HepG2 (cell line): Measurements from ENCODE around the gene STK10. TPM values are rescaled to one million over a fixed set of nuclear protein-coding genes. Genes with fewer than 3 reads are reported as not detected.

Source experiments
- ATAC-seq: fragments of 200-7000 bp; cut with Tn5 transposase; 3 replicates; pipeline ENCODE4 v1.9.1; 2020; ENCODE audit warnings: mild to moderate bottlenecking, moderate library complexity
- BruUV-seq: library from RNA; stranded (reverse); fragments of 400-500 nt; replicated peaks from 2 replicates; lab custom pipeline; 2021; lab: Mats Ljungman, UMichigan
- CTCF ChIA-PET: fragments of 300-600 bp; formaldehyde crosslinking; extraction: SDS; loops from one replicate; lab custom pipeline; 2021; ENCODE audit warnings: low total read pairs, inconsistent platforms, low intra/inter-chr PET ratio; lab: Yijun Ruan, JAX
- POLR2A ChIA-PET: fragments of 350-600 bp; sonication (Branson Sonifier 250); formaldehyde crosslinking; loops from one replicate; lab custom pipeline; 2020; ENCODE audit warnings: antibody characterized with exemption, inconsistent platforms; lab: Yijun Ruan, JAX
- DNase-seq: peaks from one replicate; pipeline ENCODE4 v3.0.0-alpha.2; 2015; ENCODE audit warnings: low spot score
- FAIRE-seq: peaks from 3 replicates; lab custom pipeline; 2011; peaks lifted over from hg19 to GRCh38; lab: Jason Lieb, UNC
- H2AFZ ChIP-seq: one replicate; pipeline ENCODE4 v1.6.1; 2011; ENCODE audit warnings: low read length, inconsistent platforms
- H3K27ac ChIP-seq: fragments of 300-600 bp; 3 replicates; pipeline ENCODE4 v1.8.0; 2011; ENCODE audit warnings: mixed run types, mild to moderate bottlenecking, mixed read lengths, low read length, inconsistent platforms; ENCODE audit not compliant: insufficient read depth; ENCODE audit errors: extremely low read length
- H3K27me3 ChIP-seq, 2 experiments: fragments of 200-600 bp in 1 of 2; 2 replicates in 1 of 2; 3 replicates in 1 of 2; pipeline versions ENCODE4 v1.6.0 to v1.8.0; 2011; ENCODE audit warnings: low read length in 2 of 2, mild to moderate bottlenecking in 2 of 2, moderate library complexity in 2 of 2, inconsistent platforms in 1 of 2; ENCODE audit not compliant: insufficient read depth in 2 of 2, control insufficient read depth in 1 of 2
- H3K36me3 ChIP-seq, 2 experiments: fragments of 200-600 bp in 1 of 2; replicated peaks in 1 of 2; 2 replicates in 1 of 2; 3 replicates in 1 of 2; pipeline versions ENCODE4 v1.5.1 to v1.8.0; 2011; ENCODE audit warnings: low read length in 2 of 2, inconsistent platforms in 1 of 2; ENCODE audit not compliant: insufficient read depth in 2 of 2, control insufficient read depth in 1 of 2
- H3K4me1 ChIP-seq: 2 replicates; pipeline ENCODE4 v1.5.1; 2012; ENCODE audit warnings: low read length, inconsistent platforms; ENCODE audit not compliant: insufficient read depth
- H3K4me2 ChIP-seq: 2 replicates; pipeline ENCODE4 v1.6.0; 2011; ENCODE audit warnings: low read depth, low read length, inconsistent platforms
- H3K4me3 ChIP-seq, 3 experiments: fragments of 200-600 bp in 1 of 3; sonication (generic), shearing (Covaris generic) in 1 of 3; replicated peaks in 1 of 3; 2 replicates each; pipeline ENCODE4 v1.5.1; 2011 to 2016; ENCODE audit warnings: low read length in 3 of 3, inconsistent platforms in 2 of 3, low read depth in 2 of 3, mild to moderate bottlenecking in 2 of 3, control low read depth in 1 of 3, mixed read lengths in 1 of 3; ENCODE audit not compliant: insufficient read depth in 1 of 3
- H3K79me2 ChIP-seq: one replicate; pipeline ENCODE4 v1.6.1; 2011; ENCODE audit warnings: low read length, inconsistent platforms; ENCODE audit not compliant: insufficient read depth
- H3K9ac ChIP-seq: 2 replicates; pipeline ENCODE4 v1.6.0; 2011; ENCODE audit warnings: mild to moderate bottlenecking, low read depth, low read length, inconsistent platforms; ENCODE audit not compliant: insufficient read depth
- H3K9me3 ChIP-seq: 2 replicates; pipeline ENCODE4 v1.5.1; 2012; ENCODE audit warnings: mild to moderate bottlenecking, low read length
- H4K20me1 ChIP-seq: 2 replicates; pipeline ENCODE4 v1.6.0; 2011; ENCODE audit warnings: inconsistent platforms, mild to moderate bottlenecking, low read length, moderate library complexity; ENCODE audit not compliant: insufficient read depth
- AKNA ChIP-seq: sonication (generic); formaldehyde crosslinking; IDR thresholded peaks from 2 replicates; pipeline ENCODE4 v1.4.0; 2020; ENCODE audit warnings: missing genetic modification reagents, borderline replicate concordance
- CREB1 ChIP-seq, 2 experiments: fragments of 450-650 bp in 1 of 2; IDR thresholded peaks; 2 replicates each; pipeline ENCODE4 v1.6.1; 2016 to 2017; ENCODE audit warnings: control low read depth in 1 of 2, mild to moderate bottlenecking in 1 of 2, missing compliant biosample characterization in 1 of 2, missing genetic modification characterization in 1 of 2
- FUBP1 ChIP-seq: sonication (generic); formaldehyde crosslinking; IDR thresholded peaks from 2 replicates; pipeline ENCODE4 v1.5.1; 2020; ENCODE audit warnings: missing genetic modification reagents, mild to moderate bottlenecking, borderline replicate concordance
- HHEX ChIP-seq: IDR thresholded peaks from 2 replicates; pipeline ENCODE4 v1.6.1; 2016; ENCODE audit warnings: control low read depth
- MTA3 ChIP-seq: sonication (generic); formaldehyde crosslinking; IDR thresholded peaks from 2 replicates; pipeline ENCODE4 v1.4.0; 2020; ENCODE audit warnings: missing genetic modification reagents
- PITX1 ChIP-seq: sonication (generic); formaldehyde crosslinking; IDR thresholded peaks from 2 replicates; pipeline ENCODE4 v1.5.1; 2020; ENCODE audit warnings: mild to moderate bottlenecking, missing genetic modification reagents
- ZNF557 ChIP-seq: sonication (generic); formaldehyde crosslinking; IDR thresholded peaks from 2 replicates; pipeline ENCODE4 v1.4.0; 2020; ENCODE audit warnings: missing genetic modification reagents
- WGBS: methylation state at CpG from one replicate; pipeline ENCODE4 v1.1.6; 2017; ENCODE audit warnings: low lambda C conversion rate; 5-methylcytosine and 5-hydroxymethylcytosine counted together
- in situ Hi-C: cut with HindIII; loops from 2 replicates; pipeline ENCODE4 v1.10.0; 2017; ENCODE audit warnings: low pct_unique_long_range_greater_than_20kb; ENCODE audit not compliant: extremely low pct_ligation_motif_present
- intact Hi-C: fragments of 100-400 bp; cut with micrococcal nuclease; formaldehyde crosslinking; loops from one replicate; pipeline ENCODE4 v1.10.0; 2022; ENCODE audit not compliant: unreplicated experiment
- polyA plus RNA-seq, 8 experiments: library from polyadenylated mRNA; depleted of rRNA in 3 of 8; stranded (reverse) in 7 of 8; unstranded in 1 of 8; fragments of >200 nt; fragmentation: Illumina TruSeq in 4 of 8; extraction: Trizol in 4 of 8; gene quantifications; 2 replicates each; pipeline versions ENCODE4 v1.2.1 to v1.2.3, GENCODE V29; 2011 to 2016; ENCODE audit warnings: low read depth in 4 of 8, missing spikeins in 1 of 8, mixed read lengths in 1 of 8; ENCODE audit not compliant: insufficient read depth in 1 of 8
- total RNA-seq, 5 experiments: library from RNA; depleted of rRNA; stranded (reverse); fragments of >200 nt; fragmentation: Illumina TruSeq; extraction: Trizol; gene quantifications; 2 replicates each; pipeline ENCODE4 v1.2.3, GENCODE V29; 2016; ENCODE audit warnings: low read depth in 1 of 5

The STK10 gene
- total and polyA plus RNA-seq, 2 of the 13 experiments (the other 11 are each of a cell fraction or from before 2014, with no cell fraction given) = 7.0 to 7.2 TPM

- TF ChIP-seq AKNA (CRISPR knock-in tag) (no peak), HHEX (CRISPR knock-in tag) (no peak), PITX1 (CRISPR knock-in tag) (no peak)
- TF ChIP-seq, all 625 proteins: peak for 0
These were observed 132.6 kb downstream of the STK10 start (continued) for GRCh38 chr5:172055421-172055820.

- WGBS = 94% methylated on average over 9 of the region's 11 CpGs
- DNase-seq (no peak), FAIRE-seq (no peak), ATAC-seq (no peak; the same call in 2 of the 3 replicates)
- Histone ChIP-seq H3K27me3 (no peaks in the 10 kb centered on the region), H3K4me3 (no peak overlapping the region), H3K9me3 (no peaks in the 10 kb centered on the region), H3K4me2 (no peak overlapping the region), H3K27ac (no peak overlapping the region), H4K20me1 (no peaks in the 10 kb centered on the region), H3K79me2 (no peaks in the 10 kb centered on the region), H3K36me3 (peaks cover 2 to 4% of the 10 kb centered on the region in 2 experiments; a peak in 3 of 5 replicates), H3K4me1 (no peaks in the 10 kb centered on the region), H2AFZ (no peak overlapping the region), H3K9ac (no peak overlapping the region)
- in situ Hi-C loops (no loop called here), intact Hi-C loops (no loop called here)
- CTCF ChIA-PET = no interaction called here
- no TSS peak for BruUV-seq
- TF ChIP-seq MTA3 (CRISPR knock-in tag) (no peak), FUBP1 (CRISPR knock-in tag) (no peak), CREB1 (IDR thresholded peaks at IDR 0.05) (no peak), CREB1 (CRISPR knock-in tag; IDR thresholded peaks at IDR 0.05) (no peak), ZNF557 (no peak)
- POLR2A ChIA-PET = no interaction called here
These were observed 133.3 kb downstream of the STK10 start for GRCh38 chr5:172054611-172055153.
